ENCODE results near the gene NPY5R. TPM values are rescaled to one million over a fixed set of nuclear protein-coding genes. Genes with fewer than 3 reads are reported as not detected.

Gene NPY5R
- polyA plus RNA-seq, 1 donor from 2014 or later, result 1.3 TPM

DNA sequence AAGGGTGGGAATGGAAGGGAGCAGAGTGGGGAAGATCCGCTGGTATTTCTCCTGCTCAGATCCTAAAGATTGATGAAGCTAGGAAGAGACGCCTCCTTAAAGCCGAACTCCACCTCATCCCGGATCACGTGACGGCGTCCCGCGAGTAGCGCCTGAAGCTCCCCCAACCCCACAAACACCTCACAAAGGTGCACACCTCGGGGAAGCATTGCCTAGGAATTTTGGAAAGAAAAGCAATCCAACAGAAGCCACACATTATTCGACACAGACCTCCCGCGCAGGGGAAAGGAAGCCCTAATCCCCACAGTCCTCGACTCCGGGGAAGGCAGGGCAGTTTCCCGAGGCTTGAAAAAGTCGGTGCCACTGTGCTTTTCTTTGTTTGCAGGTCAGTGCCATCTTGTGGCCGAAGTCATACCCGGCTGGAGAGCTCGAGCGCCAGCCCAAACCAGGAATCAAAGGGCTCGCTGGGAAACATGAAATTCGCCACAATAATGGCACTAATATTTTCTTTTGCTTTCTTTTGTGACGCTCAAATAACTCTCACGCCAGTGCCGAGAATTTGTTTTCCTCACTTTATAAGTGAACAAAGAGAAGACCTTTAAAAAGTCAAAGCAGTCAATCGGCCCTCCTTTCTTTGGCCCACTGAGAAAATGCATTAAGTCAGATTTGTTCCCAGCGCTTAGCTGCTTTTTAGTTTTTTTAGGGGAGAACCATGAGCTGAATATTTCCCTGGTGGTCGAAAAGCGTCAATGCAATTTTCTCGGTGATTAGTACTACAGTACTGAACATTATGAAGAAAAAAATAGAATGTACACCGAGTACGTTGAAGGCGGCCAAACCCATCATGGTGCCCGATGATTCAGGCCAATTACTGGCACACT is 10.9 kb upstream of the NPY5R start, which contains the start of gene NPY1R:
Gene NPY1R, minus strand, starts transcription at position 71 of the 881 bp plus-strand sequence. CDS start 6,042 bp downstream, outside the sequence.
- peak within 1 kb of the TSS; percentile 64 for H3K9ac ChIP-seq (ENCODE audit: low read length)
- no peaks in the 10 kb centered on the region for H3K9me2 ChIP-seq (ENCODE audit: insufficient read depth, low read length)
- peak; percentile 58 for TF ChIP-seq MXI1 (conservative IDR thresholded peaks at IDR 0.05; ENCODE audit: poor library complexity, severe bottlenecking)
- no peak for TF ChIP-seq POLR2AphosphoS5 (IDR thresholded peaks at IDR 0.05)
- TF ChIP-seq RAD21 (conservative IDR thresholded peaks at IDR 0.05), result peak; percentile 85
- no peak for TF ChIP-seq EP300 (conservative IDR thresholded peaks at IDR 0.05; ENCODE audit: poor library complexity, severe bottlenecking)
- TF ChIP-seq, protein P1, sequence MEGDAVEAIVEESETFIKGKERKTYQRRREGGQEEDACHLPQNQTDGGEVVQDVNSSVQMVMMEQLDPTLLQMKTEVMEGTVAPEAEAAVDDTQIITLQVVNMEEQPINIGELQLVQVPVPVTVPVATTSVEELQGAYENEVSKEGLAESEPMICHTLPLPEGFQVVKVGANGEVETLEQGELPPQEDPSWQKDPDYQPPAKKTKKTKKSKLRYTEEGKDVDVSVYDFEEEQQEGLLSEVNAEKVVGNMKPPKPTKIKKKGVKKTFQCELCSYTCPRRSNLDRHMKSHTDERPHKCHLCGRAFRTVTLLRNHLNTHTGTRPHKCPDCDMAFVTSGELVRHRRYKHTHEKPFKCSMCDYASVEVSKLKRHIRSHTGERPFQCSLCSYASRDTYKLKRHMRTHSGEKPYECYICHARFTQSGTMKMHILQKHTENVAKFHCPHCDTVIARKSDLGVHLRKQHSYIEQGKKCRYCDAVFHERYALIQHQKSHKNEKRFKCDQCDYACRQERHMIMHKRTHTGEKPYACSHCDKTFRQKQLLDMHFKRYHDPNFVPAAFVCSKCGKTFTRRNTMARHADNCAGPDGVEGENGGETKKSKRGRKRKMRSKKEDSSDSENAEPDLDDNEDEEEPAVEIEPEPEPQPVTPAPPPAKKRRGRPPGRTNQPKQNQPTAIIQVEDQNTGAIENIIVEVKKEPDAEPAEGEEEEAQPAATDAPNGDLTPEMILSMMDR (IDR thresholded peaks at IDR 0.05; ENCODE audit: poor library complexity, severe bottlenecking), result peak; percentile 87
- TF ChIP-seq, protein P2, sequence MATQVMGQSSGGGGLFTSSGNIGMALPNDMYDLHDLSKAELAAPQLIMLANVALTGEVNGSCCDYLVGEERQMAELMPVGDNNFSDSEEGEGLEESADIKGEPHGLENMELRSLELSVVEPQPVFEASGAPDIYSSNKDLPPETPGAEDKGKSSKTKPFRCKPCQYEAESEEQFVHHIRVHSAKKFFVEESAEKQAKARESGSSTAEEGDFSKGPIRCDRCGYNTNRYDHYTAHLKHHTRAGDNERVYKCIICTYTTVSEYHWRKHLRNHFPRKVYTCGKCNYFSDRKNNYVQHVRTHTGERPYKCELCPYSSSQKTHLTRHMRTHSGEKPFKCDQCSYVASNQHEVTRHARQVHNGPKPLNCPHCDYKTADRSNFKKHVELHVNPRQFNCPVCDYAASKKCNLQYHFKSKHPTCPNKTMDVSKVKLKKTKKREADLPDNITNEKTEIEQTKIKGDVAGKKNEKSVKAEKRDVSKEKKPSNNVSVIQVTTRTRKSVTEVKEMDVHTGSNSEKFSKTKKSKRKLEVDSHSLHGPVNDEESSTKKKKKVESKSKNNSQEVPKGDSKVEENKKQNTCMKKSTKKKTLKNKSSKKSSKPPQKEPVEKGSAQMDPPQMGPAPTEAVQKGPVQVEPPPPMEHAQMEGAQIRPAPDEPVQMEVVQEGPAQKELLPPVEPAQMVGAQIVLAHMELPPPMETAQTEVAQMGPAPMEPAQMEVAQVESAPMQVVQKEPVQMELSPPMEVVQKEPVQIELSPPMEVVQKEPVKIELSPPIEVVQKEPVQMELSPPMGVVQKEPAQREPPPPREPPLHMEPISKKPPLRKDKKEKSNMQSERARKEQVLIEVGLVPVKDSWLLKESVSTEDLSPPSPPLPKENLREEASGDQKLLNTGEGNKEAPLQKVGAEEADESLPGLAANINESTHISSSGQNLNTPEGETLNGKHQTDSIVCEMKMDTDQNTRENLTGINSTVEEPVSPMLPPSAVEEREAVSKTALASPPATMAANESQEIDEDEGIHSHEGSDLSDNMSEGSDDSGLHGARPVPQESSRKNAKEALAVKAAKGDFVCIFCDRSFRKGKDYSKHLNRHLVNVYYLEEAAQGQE (IDR thresholded peaks at IDR 0.05; ENCODE audit: borderline replicate concordance), result peak; percentile 19
- TF ChIP-seq SMC3 (conservative IDR thresholded peaks at IDR 0.05; ENCODE audit: poor library complexity), result peak; percentile 92
- peak; percentile 35 for TF ChIP-seq TAF1 (IDR thresholded peaks at IDR 0.05; ENCODE audit: low read depth)
- TF ChIP-seq EZH2 (IDR thresholded peaks at IDR 0.05; ENCODE audit: borderline replicate concordance, insufficient read depth, low read length, poor library complexity, severe bottlenecking), result no peak
- H4K20me1 ChIP-seq (ENCODE audit: insufficient read depth), result no peaks in the 10 kb centered on the region
- H3K9me3 ChIP-seq (ENCODE audit: low read length), result no peaks in the 10 kb centered on the region
- no peaks in the 10 kb centered on the region for H3K36me3 ChIP-seq (ENCODE audit: insufficient read depth, low read length)
- H3K79me2 ChIP-seq (replicated peaks; ENCODE audit: insufficient read depth, low read length), result no peaks in the 10 kb centered on the region
- H3K27me3 ChIP-seq (ENCODE audit: insufficient read depth, low read depth, low read length), result peaks cover 18% of the 10 kb centered on the region
- peak within 1 kb of the TSS; percentile 58 for H2AFZ ChIP-seq (ENCODE audit: low read depth, low read length)
- peak within 1 kb of the TSS; percentile 48 for H3K27ac ChIP-seq (ENCODE audit: low read length)
- no peaks in the 10 kb centered on the region for H3F3A ChIP-seq (ENCODE audit: insufficient read depth, low read length, poor library complexity, severe bottlenecking)
- peak within 1 kb of the TSS; percentile 68 for H3K4me2 ChIP-seq (ENCODE audit: low read length)
- peak within 1 kb of the TSS; percentile 82 for H3K4me3 ChIP-seq (ENCODE audit: low read length)

DNA sequence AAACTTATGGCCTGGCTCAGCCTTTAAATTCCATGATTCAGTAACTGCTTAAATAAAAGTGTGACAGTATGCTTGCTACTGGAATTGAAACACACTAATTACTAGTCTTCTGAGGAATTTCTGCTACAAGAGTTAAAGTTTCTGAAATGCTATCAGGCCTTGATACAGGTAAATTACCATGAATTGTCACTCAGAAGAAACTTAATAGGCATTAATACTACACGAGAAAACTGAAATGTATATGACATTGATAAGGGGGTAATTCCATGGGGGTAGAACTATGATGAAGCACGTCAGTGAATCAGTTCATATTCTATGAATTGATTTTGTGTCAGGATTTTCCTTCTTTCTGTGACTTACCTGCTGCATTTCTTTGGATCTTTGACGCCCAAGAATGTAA is 8.3 kb upstream of the NPY5R start:
- Histone ChIP-seq H3K9me3 (ENCODE audit: low read length) (no peaks in the 10 kb centered on the region), H3K4me2 (ENCODE audit: low read length) (no peak overlapping the region), H3K9me2 (ENCODE audit: insufficient read depth, low read length) (no peaks in the 10 kb centered on the region), H2AFZ (ENCODE audit: low read depth, low read length) (no peak overlapping the region), H3F3A (ENCODE audit: insufficient read depth, low read length, poor library complexity, severe bottlenecking) (no peaks in the 10 kb centered on the region), H3K27me3 (ENCODE audit: insufficient read depth, low read depth, low read length) (peaks cover 18% of the 10 kb centered on the region), H3K4me3 (ENCODE audit: low read length) (no peak overlapping the region), H3K36me3 (ENCODE audit: insufficient read depth, low read length) (no peaks in the 10 kb centered on the region), H3K79me2 (replicated peaks; ENCODE audit: insufficient read depth, low read length) (no peaks in the 10 kb centered on the region), H3K27ac (ENCODE audit: low read length) (peak overlapping the region; percentile 40), H4K20me1 (ENCODE audit: insufficient read depth) (no peaks in the 10 kb centered on the region), H3K9ac (ENCODE audit: low read length) (no peak overlapping the region)
- TF ChIP-seq, protein P1 (IDR thresholded peaks at IDR 0.05; ENCODE audit: poor library complexity, severe bottlenecking), result no peak
- TF ChIP-seq POLR2AphosphoS5 (IDR thresholded peaks at IDR 0.05), result peak; percentile 52
- TF ChIP-seq, protein P2 (IDR thresholded peaks at IDR 0.05; ENCODE audit: borderline replicate concordance), result peak; percentile 13
- peak; percentile 82 for TF ChIP-seq EP300 (conservative IDR thresholded peaks at IDR 0.05; ENCODE audit: poor library complexity, severe bottlenecking)
- TF ChIP-seq RAD21 (conservative IDR thresholded peaks at IDR 0.05), result no peak

Measured in neural cell (in vitro differentiated cells).